HG03060 (cell line): ENCODE results near the gene KRT80.

Experiments used
- ATAC-seq: cut with Tn5 transposase; IDR thresholded peaks from one replicate; pipeline ENCODE4 v1.9.1; 2021; ENCODE audit warnings: low read depth, moderate number of reproducible peaks; ENCODE audit not compliant: unreplicated experiment

The KRT80 gene

DNA sequence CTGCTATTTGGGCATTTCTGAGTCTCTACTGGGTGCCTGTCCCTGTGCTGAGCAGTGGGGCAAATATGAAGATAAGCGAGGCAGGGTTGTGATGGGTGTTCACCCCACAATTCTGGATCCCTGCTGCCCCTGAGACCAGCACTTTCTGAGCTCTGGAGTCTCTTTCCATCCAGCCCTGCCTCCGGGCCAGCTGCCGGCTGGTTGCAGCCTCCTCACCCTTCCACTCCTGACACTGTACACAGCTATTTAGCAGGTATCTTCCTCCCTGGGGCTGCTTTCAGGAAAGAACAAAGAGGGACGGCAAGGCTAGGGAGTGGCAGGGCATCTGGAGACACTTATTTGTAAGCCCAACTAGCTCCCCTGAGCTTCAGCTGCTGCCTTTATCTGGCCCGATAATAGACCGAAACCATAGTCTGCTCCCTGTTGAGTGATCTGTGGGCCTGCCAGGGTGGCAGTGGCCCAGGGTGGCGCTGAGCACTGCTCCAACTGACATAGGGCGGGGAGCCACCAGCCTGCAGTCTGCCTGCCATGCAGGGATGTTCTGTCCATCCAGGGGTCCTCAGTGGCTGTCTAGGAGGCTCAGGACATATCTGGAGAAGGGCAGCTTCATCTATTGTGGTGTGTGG is 7.6 kb upstream of the KRT80 start:
- ATAC-seq = no peak

DNA sequence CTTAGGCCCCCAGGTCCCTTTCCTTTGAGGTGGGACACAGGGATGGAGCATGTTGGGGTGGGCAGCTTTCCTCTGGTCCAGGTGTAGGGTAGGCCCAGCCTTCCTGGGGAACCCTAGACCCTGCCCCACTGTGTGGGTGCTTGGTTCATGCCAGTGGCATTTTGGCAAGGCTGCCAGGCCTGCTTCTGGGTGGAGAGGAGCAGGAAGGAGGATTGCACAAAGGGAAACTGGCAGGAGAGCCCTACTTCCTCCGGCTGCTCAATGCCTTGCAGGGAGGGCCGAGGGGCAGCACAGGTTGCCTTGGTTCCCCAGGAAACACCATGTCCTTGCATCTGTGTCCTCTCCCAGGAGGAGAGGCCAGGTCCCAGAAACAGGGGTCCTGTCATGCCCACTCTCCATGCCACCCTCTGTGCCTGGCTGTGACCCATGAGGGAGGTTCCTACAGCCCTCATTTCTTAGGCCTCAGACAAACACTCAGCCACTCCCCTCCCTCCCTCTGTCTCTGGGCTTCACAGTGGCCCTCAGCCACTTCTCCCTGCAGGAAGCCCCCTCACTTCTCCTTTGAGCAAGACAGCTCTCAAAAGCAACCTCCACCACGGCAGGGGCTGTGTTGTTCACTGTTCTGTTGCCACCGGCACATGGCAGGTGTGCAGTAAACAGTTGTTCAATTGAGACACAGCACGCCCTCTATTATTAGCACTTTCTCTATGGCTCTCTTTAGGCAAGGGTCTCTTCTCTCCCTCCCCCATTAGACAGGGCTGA is 6.8 kb upstream of the KRT80 start:
- ATAC-seq = no peak

DNA sequence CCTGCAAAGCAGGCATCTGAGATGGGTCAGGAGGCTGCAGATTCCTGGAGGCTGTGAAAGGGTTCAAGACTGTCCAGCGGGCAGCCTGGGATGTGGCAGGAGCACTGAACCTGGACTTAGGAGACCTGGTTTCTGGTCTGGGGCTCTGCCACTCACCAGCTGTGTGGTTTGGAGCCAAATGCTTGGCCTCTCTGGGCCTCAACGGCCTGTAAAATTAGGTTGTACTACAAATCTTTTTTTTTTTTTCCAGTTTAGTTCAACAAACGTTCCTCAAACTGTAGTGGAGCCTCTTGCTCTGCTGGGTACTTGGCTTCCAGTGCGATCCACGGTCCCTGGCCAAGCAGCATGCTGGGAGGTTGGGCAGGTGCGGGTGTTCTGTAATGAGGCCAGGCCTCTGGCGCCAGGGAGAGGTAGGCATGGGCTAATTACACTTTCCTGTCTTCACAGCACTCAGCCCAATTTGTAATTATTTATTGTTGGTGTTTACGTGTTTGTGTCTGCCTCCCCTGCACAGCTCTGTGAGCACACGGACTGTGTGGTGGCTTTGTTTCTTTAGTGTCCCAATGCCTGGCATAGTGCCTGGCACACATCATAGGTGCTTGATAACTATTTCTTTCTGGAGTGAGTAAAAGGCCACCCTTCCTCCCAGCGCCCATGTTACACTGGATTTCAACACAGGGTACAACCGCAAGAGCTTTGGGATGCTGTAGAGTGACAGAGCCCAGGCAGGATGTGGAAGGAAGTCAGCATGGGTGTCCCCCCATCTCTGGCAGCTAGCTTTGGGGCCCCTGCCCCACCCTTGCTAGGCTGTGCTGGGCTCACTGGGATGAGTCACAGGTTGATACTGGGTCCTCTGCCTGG is 5.8 kb upstream of the KRT80 start:
- no peak for ATAC-seq

GRCh38 chr12:52195065-52195730 is 3.4 kb upstream of the KRT80 start:
- no peak for ATAC-seq

- ATAC-seq = no peak
Measured at GRCh38 chr12:52193991-52194390, 2.2 kb upstream of the KRT80 start.

DNA sequence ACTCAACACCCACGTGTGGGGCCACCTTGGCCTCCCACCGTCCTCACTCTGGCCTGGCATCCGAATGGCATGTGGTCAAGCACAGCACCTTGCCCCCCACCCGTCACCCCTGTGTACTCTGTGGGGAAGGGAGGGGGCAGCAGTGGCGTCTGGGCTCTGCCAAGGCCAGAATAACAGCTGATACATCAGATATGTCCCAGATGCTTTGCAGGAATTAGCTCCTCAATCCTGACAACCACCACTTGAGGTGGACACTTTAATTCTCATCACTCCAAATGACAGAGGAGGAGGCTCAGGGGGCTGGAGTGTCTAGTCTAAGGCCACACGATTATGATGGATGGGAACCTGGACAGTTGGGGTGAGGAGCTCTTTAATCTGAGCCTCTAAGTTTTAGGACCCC is 1.7 kb upstream of the KRT80 start:
- ATAC-seq = no peak

DNA sequence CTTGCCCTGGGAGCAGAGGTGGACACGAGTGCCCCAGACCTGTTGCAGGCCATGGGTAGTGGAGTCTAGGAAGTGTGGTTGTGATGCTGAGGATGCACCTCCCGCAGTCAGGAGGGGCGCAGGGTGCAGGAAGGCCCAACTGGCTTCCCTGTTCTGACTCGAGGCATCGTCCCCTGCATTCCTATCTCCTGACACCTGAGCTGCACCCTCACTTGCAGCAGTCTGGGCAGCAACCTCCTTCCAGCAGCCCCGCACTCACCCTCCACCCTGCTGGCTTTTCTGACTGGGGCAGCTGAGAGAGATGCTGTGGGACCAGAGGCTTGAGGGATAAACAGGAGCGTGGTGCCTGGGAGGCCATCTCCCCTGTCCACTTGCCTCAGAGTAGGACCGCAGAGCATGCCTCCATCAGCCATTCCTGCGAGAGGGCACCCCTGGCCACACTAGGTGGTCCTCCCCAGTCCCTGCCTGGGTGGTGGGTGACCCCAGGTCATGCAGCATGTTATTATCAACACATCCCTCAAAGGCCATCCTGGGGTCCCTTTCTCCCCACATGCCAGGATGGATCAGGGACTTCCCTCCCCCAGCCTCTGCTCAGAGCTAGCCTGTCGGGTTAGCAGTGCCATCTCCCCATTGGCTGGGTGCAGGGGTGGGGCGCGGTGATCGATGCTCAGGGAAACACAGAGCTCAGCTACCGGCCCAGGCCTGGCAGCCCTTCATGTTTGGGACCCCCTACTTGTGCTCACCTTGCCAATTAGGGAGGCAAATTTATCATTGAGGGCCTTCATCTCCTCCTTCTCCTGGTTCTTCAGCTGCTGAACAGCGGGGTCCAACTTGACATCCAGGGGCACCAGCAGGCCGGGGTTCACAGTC is 719 bp downstream of the KRT80 start:
- ATAC-seq = no peak

DNA sequence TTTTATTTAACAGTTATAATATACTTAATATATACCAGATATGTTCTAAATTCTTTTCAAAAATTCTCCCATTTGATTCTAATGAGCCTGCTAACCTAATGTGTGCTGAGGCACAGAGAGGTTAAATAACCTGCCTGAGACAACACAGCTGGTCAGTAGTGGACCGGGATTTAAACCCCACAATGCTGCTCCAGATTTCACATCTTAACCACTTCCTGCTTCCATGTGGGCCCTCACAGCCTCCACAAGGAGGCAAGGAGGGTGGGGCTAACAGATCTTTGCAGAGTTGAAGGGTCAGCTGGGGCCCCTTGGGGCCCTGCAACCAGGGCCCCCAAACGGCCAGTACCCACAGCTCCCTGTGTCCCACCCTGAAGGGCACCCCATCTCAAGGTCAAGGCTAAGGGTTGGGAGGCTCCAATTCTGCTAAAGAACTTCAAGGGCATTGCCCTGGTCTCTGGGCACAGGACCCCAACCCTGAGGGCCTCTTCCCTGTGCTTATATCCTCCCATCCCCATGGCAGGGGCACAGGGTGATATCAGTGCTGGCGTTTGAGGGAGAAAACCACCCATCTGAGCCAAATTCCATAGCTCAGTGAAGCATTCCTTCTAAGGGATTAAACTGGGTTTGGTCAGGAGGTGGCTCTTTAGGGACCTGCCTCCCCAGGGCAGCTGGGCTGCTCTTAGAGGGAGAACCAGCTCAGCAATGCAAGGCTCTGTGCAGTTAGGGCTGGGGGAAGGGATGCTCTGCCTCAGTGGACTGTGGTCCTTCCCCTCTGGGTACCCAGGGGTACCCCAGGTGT is 2.2 kb downstream of the KRT80 start:
- no peak for ATAC-seq

- ATAC-seq = no peak
Measured at GRCh38 chr12:52188658-52189057, 3.2 kb downstream of the KRT80 start.

DNA sequence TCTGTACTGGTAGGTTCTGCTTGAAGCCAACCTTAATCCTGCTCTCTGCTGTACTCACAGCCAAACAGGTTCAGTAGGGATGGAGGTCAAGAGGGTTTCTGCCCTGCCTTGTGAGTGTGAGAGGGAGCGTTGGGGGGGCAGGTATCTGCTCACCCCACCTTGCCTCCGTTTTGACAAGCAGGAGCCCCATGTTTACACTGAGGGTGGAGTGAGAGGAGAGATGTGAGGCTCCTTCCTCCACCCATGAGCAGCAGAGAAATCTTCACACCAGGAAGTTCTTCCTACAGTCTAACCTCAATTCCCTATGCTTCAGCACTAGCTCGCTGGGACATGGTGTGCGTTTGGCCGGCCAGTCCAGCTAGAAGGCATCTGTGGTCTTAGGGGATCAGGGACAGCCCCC is 4.2 kb downstream of the KRT80 start:
- ATAC-seq = no peak

DNA sequence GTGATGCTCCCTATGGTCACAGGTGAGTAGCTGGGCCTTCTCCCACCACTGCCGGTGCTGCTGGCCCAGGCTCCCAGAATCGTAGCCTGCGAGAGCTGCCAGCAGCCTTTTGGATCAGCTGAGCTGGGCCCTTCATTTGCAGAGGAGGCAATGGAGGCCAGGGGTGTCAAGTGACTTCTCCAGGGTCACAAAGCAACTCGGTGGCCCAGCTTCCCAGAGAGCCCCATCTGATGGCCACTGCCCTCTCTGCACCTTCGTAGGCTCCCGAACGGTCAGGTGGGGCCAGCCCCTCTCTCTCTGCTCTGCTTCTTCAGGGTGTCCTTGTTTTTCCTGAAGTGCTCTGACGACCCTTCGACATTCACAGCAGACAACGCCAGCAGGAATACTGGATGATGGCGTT is 4.6 kb downstream of the KRT80 start:
- no peak for ATAC-seq

GRCh38 chr12:52186118-52186840 is 5.5 kb downstream of the KRT80 start:
- ATAC-seq = no peak

DNA sequence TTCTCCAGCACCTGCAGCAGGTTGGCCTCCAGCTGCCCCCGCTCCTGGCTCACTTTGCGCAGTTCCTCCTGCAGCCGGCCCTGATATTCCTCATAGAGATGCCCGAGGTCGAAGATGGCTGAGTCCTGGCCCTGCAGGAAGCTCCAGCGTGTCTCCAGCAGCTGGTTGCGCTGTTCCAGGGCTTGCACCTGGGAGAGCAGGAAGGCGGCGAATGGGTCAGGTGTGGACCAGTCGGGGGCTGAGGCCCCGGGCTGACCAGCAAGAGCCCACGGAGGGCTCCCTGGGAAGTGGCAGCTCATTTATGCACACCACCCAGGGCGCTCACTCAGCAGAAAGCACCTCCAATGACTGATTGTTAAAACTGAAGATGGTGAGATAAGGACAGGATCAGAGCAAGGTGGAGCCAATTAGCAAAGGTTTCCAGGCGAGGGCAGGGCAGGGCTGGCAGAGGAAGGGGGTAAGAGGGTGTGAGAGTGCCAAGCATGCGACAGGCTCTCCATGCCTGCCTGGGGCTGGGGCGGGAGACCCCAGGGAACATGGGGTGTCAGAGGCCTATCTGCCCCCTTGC is 6.3 kb downstream of the KRT80 start:
- ATAC-seq = no peak

DNA sequence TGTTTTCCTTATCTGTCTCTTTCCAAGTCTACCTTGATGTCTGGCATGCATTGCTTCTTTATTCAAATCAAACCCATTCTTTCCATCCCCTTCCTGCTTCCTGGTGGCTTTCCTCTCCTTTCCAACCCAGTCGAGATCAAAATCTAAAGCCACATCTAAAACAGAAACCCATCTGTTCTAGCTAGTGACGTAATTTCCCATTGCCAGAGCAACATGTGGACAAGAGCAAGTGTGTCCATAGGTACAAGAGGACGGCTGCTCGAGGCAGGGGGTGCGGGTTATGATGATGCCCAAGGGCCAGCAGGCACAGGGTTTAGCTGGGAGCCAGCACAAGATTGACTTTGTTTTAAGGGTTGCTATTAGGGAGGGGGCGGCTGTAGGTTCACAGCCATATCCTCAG is 7.0 kb downstream of the KRT80 start:
- no peak for ATAC-seq

- ATAC-seq = no peak
Measured at GRCh38 chr12:52183971-52184370, 7.8 kb downstream of the KRT80 start.

DNA sequence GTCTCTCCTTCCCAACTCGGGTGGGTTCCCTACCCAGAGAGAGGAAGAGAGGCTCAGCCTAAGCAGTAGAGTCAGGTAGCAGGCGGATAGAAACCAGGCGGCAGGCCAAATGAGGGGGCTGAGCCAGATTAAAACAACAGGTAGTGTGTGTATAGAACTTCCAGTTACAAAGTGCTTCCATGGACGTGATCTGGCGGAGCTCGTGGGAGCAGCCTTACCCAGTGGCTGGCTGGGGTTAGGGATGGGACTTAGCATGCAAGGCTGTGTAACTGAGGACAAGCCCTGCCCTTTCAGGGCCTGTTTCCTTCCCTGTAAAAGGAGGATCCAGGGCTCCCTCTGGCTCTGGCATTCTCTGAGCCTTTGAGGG is 8.3 kb downstream of the KRT80 start:
- no peak for ATAC-seq

GRCh38 chr12:52182898-52183543 is 8.8 kb downstream of the KRT80 start:
- ATAC-seq = no peak

DNA sequence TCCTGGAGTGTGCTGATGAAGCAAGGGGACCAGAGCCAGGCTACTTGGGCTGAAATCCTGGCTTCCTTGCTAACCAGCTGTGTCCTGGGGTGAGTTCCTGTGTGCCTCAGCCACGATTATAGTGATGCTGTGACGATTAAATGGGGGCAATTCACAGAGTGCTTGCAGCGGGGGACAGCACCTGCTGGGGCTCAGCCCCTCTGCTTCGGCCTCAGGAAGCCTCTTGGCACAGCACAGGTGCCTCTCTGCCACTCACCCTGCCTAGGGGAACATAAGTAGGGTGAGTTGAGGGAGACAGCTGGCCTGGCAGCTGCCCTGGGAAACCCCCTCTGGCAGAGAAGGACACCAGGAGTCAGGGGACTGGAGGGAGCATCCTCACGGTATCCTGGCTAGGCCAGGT is 9.4 kb downstream of the KRT80 start:
- ATAC-seq = no peak
